COLO829 (cell line): Measurements from ENCODE around the gene SH2D1B.

Source experiments
- DNase-seq: peaks from one replicate; pipeline ENCODE4 v3.0.0; 2012; ENCODE audit warnings: low spot score

Gene SH2D1B

DNA sequence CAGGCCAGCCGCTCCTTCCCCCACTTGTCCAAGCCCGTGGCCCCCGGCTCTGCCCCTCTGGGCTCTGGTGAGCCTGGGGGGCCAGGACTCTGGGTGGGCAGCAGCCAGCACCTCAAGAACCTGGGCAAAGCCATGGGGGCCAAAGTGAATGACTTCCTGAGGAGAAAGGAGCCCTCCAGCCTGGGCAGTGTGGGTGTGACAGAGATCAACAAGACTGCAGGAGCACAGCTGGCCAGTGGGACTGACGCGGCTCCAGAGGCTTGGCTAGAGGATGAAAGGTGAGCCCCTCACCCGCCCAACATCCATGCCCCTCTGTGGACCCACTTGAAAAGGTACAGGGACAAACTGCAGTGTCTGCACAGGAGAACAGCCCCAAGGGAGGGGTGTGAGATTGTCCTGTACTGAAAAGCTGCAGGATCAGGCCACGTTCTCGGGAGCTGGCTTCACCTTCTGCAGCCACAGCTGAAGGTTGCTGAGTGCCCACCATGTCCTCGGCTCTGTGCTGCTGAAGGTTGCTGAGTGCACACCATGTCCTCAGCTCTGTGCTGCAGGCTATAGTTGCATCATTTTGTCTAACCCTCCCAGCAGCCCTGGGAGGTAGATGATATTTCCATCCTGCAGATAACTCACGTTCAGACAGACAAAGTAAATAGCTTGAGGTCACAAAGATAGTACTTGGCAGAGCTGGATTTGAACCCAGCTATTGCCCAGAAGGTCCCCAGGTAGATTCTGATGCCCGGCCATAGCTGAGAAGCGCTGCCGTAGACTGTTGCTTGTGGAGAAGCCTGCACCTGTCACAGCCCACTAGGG lies 29.8 kb downstream of the SH2D1B start:
- no peak for DNase-seq

DNA sequence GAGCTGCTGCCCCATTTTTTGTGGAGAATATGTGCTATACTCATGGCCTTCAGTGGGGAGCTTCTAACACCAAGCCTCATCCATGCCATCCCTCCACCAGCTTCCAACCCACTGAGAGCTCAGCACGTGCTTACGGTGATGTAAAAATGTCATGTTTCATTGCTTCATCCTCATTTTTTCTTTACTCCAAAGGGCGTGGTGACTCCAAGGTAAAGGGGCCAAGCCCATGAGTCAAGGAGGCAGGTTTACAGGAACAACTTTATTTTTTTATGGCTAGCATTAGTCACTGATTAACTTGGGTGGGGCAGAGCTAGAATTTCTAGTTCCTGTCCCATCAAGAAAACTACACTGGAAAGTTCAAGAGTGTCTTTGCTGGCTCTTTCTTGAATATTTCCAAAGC lies 30.6 kb downstream of the SH2D1B start, which contains the start of gene C1orf226:
TSS of gene C1orf226 (plus strand) at position 346 of the 400 bp plus-strand sequence. CDS start 174 bp downstream, outside the sequence.
- DNase-seq = no peak

DNA sequence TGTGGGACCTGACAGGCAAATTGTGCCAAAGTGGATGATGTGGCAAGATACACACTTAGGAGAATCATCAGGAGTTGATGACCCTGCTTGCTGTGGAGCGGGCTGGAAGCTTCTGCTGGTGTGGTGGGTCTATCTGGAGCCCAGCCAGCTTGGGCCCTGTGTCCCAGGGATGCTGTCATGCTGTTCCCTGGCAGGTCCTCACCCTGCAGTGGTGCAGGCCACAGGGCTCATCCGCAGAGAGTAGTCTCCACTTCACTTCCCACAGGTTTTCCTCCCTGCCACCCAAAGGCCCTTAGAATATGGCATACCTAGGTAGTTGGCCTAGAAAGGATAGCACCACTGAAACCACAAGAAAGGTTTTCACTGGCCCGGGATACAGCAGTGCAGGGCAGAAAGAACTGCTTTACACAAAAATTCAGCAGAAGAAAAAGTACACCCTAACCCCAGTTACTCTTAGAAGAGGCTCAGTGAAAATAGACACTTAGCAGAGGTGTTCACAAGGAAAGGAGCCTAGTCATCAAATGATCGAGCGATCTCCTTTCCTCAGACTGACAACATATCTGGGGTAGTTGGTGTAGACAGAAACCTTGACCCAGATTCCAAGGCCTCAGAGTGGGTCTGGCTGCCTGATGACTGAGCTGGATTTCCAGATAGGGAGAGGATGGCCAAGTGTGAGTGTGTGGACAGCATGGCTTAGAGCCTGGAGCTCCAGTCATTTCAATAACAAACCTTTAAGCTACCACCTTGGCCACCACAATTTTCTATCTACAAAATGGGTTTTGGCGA lies 31.7 kb downstream of the SH2D1B start:
- DNase-seq = no peak

DNA sequence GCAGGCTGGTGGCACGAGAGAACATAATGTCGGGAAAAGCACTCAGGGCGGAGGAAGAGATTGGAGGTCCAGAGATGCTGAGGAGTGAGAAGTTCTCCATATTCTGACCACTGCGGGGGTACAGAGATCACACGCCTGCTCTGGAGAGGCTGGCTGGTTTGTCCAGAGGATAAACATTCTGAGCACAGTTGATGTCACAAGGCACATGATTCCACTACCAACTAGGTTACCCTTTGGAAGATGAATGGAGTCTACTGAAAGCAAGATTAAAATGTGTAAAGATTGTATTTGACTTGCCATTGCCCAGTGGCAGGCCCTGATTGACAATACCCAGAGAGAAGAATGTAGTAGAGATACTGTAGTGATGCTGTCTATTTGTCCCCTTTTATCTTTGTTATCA lies 35.2 kb downstream of the SH2D1B start, which contains the start of gene SPATA46:
TSS of gene SPATA46 (minus strand) at position 164 of the 400 bp plus-strand sequence. CDS start at position 100, 64 bp downstream.
- DNase-seq = no peak

DNA sequence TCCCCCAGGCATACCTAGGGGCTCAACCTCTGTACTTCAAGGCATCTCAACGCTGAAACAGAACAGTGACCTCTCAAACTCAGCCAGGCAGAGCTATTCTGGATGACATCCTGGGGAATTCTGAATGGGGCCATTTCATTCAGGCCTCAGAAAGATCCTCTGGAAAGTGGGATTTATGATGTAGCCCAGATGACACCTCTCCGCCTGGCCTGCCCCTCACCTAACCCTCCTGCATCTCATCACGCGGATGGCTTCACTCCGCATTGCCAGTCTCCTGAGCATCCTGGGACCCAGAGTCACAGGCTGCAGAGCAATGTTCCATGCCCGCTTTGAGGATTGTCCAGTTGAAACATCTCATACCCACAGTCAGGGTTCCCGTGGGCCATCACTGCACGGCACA lies 36.5 kb downstream of the SH2D1B start:
- no peak for DNase-seq

DNA sequence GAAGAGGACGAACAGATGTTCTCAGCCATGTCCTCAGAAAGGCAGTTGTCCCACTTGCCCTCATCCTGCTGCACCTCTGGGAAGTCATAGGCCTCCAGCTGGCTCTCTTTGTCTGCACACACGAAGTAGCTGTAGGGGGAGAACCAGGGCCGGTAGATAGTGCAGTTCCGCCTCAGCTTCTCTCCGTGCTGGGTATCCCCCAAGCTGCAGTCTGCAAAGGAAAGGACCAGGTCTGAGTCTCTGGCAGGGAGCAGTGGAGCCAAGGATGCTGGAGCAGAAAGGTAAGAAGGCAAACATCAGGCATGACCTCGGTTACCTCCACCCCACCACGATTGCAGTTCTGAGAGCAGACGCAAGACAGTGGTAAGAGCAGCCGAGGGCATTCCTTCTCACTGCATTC lies 37.5 kb downstream of the SH2D1B start:
- DNase-seq = no peak

DNA sequence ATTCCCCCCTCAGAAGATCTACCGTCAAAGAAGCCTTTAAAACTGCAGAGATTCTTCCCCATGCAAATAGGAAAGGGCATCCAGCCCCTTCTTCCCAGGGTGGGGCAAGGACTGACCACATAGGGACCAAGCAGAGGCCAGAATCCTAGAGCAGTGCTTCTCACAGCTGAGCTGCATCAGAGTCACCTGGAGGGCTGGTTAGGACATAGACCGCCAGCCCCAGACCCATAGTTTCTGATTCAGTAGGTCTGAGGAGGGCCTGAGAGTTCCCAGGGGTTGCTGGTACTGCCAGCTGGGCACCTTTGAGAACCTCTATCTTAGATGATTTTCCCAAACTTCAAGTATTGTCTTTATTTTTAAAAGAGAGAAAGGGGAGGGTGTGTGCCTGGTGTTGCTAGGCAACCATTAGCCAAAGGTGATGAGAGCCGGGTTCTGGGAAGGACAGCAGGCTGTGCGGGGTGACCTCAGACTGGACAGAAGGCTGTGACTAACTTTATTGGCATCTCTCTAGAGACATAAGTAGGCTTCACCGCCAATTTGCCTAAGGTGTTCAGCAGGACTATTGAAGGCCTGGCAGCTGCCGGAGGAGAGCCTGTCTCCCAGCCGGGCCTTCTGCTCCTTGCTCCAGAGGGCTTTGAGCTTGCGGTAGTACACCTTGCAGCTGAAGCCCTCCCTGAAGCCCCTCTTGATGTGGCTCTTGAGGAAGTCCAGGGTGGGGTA lies 38.2 kb downstream of the SH2D1B start:
- DNase-seq = no peak

DNA sequence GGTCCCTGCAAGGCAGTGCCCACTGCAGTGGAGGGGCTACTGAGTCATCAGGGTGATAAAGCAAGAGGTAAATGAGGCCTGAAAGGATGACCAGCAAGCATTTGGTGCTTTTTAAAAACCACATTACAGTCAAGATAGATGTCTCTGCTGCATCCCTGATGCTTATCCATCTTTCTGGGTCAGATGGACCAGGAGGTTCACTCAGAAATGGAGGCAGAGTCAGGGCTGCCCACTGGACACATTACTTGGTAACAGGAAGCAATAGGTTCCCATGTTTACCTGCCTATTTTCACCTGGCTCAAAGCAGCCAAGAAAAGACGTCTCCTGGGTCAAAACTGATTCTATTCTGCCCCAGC lies 38.9 kb downstream of the SH2D1B start:
- no peak for DNase-seq

DNA sequence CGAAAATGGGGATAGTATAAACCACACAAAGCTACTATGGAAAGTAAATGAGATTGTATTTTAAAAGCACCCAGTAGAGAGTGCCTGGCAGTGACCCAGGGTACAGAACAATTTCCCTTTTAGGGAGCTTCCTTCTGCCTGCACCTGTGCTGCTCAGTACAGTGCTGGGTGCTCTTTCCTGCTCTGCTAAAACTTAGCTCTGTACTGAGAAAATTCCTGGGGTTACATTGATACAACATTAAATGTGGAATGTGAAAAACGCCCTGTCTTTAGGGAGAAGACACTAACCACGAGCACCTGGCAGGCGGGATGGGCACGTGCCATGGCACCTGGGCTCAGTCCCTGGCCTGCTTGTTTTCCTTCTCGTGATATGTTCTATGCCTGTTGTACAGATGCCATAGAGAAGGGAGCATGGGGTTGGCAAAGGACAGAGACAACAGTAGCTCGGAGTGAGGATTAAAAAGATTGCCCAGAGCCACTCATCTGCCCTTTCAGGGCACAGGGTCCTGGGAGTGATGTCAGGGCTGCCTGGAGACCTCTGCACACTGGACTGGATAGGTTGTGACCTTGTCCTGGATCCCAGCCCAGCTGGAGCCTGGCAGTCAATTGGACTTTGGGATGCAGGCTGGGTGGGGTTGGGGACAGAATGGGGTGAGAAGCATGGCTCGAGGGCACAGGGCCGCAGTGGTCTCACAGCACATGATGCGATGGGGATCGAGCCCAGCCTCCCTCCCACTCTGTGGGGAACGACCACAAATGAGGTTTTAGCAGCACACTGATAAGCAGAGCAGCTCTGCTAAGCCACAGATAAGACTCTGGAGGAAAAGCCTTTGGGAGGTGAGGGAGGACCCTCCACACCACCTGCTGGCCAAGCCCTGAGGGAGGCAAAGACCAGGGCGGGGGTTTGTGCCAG lies 39.5 kb downstream of the SH2D1B start:
- DNase-seq = no peak

DNA sequence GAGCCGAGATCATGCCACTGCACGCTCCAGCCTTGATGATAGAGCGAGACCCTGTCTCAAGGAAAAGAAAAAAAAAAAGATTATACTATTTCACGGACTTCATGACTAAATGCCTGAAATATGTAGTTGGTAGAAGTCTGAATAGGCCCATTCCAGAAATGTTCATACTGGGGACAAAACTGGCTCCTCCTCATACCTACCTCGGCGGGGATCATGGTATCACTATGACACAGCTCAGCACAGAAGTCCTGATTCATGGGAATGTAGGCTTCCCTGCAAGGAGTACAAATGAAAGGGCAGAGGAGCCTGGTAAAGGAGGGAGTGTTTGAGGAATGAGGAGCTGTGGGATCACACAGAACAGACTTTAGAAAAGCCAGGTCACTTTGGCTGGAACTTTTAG lies 40.3 kb downstream of the SH2D1B start:
- no peak for DNase-seq

DNA sequence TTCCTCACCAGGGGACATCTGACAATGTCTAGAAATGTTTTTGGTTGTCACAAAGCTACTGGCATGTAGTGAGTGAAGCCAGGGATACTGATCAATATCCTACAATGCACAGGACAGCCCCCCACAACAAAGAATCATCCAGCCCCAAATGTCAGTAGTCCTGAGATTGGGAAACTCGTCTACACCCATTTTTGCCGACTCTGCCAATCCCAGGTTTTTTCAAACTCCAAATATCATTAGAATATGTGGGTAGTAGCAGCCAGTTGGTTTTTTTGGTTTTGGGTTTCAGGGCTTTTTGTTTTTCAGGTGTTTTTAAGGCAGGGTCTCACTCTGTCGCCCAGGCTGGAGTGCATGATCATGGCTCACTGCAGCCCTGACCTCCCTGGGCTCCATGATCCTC lies 41.2 kb downstream of the SH2D1B start:
- no peak for DNase-seq

DNA sequence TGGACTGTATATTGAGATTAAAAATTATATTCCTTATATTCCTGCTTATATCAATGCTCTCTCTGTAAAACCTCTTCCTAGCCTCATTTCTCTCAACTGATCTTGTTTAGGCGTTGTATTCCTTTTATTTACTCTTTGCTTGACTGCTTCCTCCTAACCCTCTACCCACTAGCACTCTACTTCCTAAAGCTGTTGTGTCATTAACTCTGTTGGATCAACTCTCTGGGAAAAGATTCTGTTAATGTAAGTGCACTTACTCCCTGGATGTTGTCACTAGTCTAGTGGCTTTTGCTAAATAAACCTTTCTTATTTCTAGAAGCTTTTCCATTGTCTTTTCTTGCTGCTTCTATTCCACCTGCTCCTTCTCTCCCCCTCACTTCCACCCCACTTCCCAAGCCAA lies 41.8 kb downstream of the SH2D1B start:
- no peak for DNase-seq

DNA sequence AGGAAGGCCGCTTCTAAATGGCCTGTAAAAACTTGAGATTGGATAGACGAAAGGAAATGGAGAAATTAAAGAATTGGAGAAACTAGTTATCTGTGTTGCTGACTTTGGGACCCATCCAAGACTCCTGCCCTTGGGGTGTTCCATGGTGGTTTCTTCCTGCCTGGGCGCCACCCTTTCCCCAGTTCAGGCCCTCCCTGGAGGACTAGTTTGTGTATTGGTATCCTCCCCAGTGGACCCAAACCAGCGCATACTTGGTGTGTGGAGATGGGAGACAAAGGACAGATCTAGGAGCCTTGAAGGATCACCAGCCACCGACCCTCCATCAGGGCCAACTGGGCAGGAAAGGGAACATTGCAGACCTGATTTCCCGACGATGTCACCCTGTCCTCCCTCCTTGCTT lies 42.4 kb downstream of the SH2D1B start:
- DNase-seq = no peak

DNA sequence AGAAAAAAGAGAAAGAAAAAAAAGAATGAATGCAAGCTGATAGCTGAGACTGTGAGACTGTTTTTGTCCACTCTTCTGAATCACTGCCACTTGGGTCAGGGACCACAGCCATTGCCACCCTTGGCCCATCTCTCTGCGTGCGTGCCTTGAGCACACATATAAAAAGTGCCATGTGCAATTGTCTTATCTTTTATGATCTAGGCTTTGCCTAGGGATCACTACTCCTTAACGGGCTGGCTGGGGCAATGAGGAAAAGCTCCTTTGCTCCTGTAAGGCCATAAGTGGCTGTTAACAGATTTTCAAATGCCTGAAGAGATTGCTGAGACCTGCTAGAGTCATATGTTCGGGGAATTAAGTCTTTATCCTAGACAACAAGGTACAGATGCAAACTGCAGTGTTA lies 43.5 kb downstream of the SH2D1B start:
- DNase-seq = no peak

DNA sequence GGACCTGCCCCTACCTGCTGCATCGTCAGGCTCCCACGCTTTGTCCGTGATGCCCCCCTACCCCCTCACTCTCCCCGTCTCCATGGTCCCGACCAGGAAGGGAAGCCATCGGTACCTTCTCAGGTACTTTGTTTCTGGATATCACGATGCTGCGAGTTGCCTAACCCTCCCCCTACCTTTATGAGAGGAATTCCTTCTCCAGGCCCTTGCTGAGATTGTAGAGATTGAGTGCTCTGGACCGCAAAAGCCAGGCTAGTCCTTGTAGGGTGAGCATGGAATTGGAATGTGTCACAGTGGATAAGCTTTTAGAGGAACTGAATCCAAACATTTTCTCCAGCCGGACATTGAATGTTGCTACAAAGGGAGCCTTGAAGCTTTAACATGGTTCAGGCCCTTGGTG lies 44.2 kb downstream of the SH2D1B start:
- DNase-seq = no peak

DNA sequence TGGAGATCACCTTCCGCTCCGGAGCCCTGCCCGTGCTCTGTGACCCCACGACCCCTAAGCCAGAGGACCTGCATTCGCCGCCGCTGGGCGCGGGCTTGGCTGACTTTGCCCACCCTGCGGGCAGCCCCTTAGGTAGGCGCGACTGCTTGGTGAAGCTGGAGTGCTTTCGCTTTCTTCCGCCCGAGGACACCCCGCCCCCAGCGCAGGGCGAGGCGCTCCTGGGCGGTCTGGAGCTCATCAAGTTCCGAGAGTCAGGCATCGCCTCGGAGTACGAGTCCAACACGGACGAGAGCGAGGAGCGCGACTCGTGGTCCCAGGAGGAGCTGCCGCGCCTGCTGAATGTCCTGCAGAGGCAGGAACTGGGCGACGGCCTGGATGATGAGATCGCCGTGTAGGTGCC lies 44.9 kb downstream of the SH2D1B start:
- DNase-seq = peak; percentile 17

DNA sequence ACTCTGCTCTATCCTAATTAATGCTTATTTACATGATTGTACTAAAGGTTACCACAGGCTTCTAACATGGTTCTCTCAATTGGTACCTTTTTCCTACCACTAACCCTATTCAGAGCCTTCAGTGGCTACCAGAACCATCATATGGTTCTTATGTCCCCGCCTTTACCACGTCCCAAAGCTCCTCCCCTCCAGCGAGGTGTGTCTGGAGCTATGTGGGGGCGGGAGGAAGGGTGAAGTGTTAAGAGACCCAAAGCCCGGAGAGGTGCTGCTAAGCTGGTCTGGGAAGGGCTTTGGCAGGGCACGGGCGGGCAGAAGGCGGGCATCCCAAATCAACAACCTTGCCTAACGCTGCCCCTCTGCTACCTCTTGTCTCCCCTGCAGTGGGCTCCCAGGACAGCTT lies 45.3 kb downstream of the SH2D1B start:
- DNase-seq = peak; percentile 28

DNA sequence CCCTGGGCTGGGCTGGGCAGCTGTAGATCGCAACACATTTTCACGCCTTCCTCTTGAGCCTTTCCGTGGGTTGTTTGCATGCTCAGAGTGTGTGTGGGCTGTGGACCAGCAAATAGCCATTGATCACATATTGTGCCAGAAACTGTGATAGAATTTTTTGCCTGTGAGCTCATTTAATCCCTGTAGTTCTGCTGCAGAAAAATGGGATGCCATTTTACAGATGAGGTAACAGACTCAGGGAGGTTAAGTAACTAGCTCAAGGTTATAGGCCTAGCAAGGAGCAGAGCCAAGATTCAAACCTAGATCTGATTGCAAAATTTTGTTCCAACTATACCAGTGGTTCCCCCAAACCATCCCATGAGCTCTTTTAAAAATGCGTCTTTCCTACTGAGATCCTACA lies 45.8 kb downstream of the SH2D1B start:
- DNase-seq = no peak

DNA sequence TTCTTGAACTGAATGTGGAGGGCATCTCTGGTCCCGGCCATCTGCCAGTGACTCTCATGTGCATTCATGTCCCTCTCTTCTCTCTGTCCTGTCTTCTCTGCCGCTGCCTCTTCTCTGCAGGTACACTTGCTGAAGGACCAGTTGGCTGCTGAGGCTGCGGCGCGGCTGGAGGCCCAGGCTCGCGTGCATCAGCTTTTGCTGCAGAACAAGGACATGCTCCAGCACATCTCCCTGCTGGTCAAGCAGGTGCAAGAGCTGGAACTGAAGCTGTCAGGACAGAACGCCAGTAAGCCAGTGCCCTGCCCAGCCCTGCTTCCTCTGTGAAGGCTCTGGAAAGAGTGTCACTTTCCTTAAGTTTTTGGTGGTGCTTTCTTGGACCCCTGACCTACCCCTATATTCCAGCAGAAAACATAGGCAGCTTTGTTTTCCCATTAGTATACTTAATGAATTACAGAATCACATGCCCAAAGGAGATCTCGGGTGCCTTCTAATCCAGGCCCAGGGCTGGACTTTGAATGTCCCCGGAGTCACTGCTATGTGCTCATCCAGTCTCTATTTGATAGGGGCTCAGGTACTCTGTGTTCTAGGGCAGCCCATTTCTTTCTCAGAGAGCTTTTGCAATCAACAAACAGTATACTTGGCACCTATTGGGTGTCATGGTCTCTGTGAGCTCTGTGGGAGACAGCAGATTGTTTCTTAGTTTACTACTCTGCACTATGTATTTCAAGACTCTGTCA lies 46.5 kb downstream of the SH2D1B start:
- no peak for DNase-seq

DNA sequence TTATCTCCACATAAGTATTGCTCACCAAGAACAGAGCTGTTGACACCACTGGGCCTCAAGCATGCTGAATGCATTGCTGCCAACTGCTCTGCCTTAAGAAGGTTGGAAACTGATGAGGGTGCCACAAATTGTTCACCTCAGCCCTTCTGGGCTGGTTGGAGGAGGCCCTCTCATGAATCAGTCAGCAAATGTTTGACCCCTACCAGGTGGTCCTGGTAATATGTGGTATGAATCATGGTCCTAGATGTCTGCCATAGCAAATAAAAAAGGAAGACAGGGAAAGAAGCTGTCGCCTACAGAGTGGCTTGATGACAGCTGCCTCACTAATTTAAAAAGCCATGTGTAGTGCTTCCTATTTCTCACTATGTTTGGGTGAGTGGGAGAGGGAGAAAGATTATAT lies 47.4 kb downstream of the SH2D1B start:
- no peak for DNase-seq

DNA sequence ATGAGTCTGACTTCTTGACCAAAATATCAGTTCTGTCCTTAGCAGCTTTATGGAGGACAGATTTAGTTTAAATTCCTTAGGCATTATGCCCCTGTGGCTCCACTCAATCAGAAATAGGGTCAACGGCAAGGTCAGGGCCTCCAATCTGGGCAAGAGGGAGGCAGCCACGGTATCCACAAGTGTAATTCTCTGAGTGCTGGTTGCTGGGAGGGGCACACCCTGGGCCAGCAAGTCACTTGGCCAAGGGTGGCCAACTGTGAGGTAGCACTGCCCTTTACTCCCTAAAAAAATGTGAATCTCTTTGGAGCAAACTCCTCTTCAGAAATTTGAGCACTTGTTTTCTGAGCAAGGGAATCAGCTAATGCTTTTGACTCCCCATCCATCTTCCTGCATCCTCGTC lies 48.1 kb downstream of the SH2D1B start:
- DNase-seq = no peak
